Measurements from ENCODE around the gene ERGIC3.

Gene ERGIC3

GRCh38 chr20:35561268-35561667, 19.4 kb downstream of the ERGIC3 start:
- no peak for DNase-seq (ENCODE audit: low read depth, low spot score)

GRCh38 chr20:35561671-35562070, 19.8 kb downstream of the ERGIC3 start:
- DNase-seq (ENCODE audit: low read depth, low spot score), result no peak

GRCh38 chr20:35562541-35563110, 20.7 kb downstream of the ERGIC3 start:
- DNase-seq (ENCODE audit: low read depth, low spot score), result no peak

- no peak for DNase-seq (ENCODE audit: low read depth, low spot score)
These were observed 22.0 kb downstream of the ERGIC3 start for GRCh38 chr20:35563834-35564233.

GRCh38 chr20:35564905-35565304, 23.0 kb downstream of the ERGIC3 start:
- no peak for DNase-seq (ENCODE audit: low read depth, low spot score)

GRCh38 chr20:35568645-35569044, 26.8 kb downstream of the ERGIC3 start:
- no peak for DNase-seq (ENCODE audit: low read depth, low spot score)

- DNase-seq (ENCODE audit: low read depth, low spot score), result no peak
These were observed 29.7 kb downstream of the ERGIC3 start for GRCh38 chr20:35571555-35571954.

- no peak for DNase-seq (ENCODE audit: low read depth, low spot score)
These were observed 31.0 kb downstream of the ERGIC3 start for GRCh38 chr20:35572838-35573237.

GRCh38 chr20:35575958-35576357, 34.1 kb downstream of the ERGIC3 start:
- no peak for DNase-seq (ENCODE audit: low read depth, low spot score)

- no peak for DNase-seq (ENCODE audit: low read depth, low spot score)
These were observed 34.9 kb downstream of the ERGIC3 start for GRCh38 chr20:35576816-35577215.

GRCh38 chr20:35578469-35578868, 36.6 kb downstream of the ERGIC3 start:
- DNase-seq (ENCODE audit: low read depth, low spot score), result no peak

- no peak for DNase-seq (ENCODE audit: low read depth, low spot score)
These were observed 37.3 kb downstream of the ERGIC3 start for GRCh38 chr20:35579196-35579595.

GRCh38 chr20:35582131-35582530, 40.3 kb downstream of the ERGIC3 start:
- DNase-seq (ENCODE audit: low read depth, low spot score), result no peak

- DNase-seq (ENCODE audit: low read depth, low spot score), result no peak
These were observed 41.0 kb downstream of the ERGIC3 start for GRCh38 chr20:35582741-35583404.

GRCh38 chr20:35583636-35584560, 42.0 kb downstream of the ERGIC3 start:
- DNase-seq (ENCODE audit: low read depth, low spot score), result no peak

- no peak for DNase-seq (ENCODE audit: low read depth, low spot score)
These were observed 45.0 kb downstream of the ERGIC3 start for GRCh38 chr20:35586751-35587425.

GRCh38 chr20:35587436-35587835, 45.6 kb downstream of the ERGIC3 start:
- no peak for DNase-seq (ENCODE audit: low read depth, low spot score)

GRCh38 chr20:35588397-35588796, 46.5 kb downstream of the ERGIC3 start:
- DNase-seq (ENCODE audit: low read depth, low spot score), result no peak

- DNase-seq (ENCODE audit: low read depth, low spot score), result no peak
These were observed 50.6 kb downstream of the ERGIC3 start for GRCh38 chr20:35592339-35592974.

- DNase-seq (ENCODE audit: low read depth, low spot score), result no peak
These were observed 53.6 kb downstream of the ERGIC3 start for GRCh38 chr20:35595456-35595855.

- DNase-seq (ENCODE audit: low read depth, low spot score), result no peak
These were observed 54.0 kb downstream of the ERGIC3 start for GRCh38 chr20:35595901-35596300.

GRCh38 chr20:35597186-35597585, 55.3 kb downstream of the ERGIC3 start:
- DNase-seq (ENCODE audit: low read depth, low spot score), result no peak

Measured in activated naive CD8-positive, alpha-beta T cell treated with anti-CD3 and anti-CD28 coated beads, Interleukin-2, amount 50 U/mL, for 16 hours (primary cell).